ENCODE measurements around the gene RASA3.

GRCh38 chr13:114031631-114032030 lies 100.8 kb downstream of the RASA3 start:
- TF ChIP-seq, protein P1, sequence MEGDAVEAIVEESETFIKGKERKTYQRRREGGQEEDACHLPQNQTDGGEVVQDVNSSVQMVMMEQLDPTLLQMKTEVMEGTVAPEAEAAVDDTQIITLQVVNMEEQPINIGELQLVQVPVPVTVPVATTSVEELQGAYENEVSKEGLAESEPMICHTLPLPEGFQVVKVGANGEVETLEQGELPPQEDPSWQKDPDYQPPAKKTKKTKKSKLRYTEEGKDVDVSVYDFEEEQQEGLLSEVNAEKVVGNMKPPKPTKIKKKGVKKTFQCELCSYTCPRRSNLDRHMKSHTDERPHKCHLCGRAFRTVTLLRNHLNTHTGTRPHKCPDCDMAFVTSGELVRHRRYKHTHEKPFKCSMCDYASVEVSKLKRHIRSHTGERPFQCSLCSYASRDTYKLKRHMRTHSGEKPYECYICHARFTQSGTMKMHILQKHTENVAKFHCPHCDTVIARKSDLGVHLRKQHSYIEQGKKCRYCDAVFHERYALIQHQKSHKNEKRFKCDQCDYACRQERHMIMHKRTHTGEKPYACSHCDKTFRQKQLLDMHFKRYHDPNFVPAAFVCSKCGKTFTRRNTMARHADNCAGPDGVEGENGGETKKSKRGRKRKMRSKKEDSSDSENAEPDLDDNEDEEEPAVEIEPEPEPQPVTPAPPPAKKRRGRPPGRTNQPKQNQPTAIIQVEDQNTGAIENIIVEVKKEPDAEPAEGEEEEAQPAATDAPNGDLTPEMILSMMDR (conservative IDR thresholded peaks at IDR 0.05 in 1 of 2, IDR thresholded peaks at IDR 0.05 in 1 of 2; ENCODE audit: extremely low read depth in 1 of 2, insufficient read depth in 1 of 2, low read depth in 1 of 2, low read length in 2 of 2), result no peak
- TF ChIP-seq EZH2 (IDR thresholded peaks at IDR 0.05; ENCODE audit: borderline replicate concordance, low read length), result no peak
